GM19023 (cell line): ENCODE results near the gene IQCN.
"Not testable (repeated sequence)": the region's sequence is repeated elsewhere in the genome, so short reads cannot be mapped to it uniquely, and the experiment has no call there.

Experiments
- ATAC-seq: cut with Tn5 transposase; IDR thresholded peaks from one replicate; pipeline ENCODE4 v1.9.1; 2021; ENCODE audit warnings: mild to moderate bottlenecking, moderate library complexity; ENCODE audit not compliant: unreplicated experiment

IQCN gene

GRCh38 chr19:18218159-18218558 lies 56.1 kb downstream of the IQCN start:
- no peak for ATAC-seq

- ATAC-seq, result no peak
These were observed 57.5 kb downstream of the IQCN start for GRCh38 chr19:18216789-18217188.

GRCh38 chr19:18214779-18215433 lies 59.3 kb downstream of the IQCN start:
- ATAC-seq, result no peak

- ATAC-seq, result no peak
These were observed 62.6 kb downstream of the IQCN start for GRCh38 chr19:18211683-18212082.

GRCh38 chr19:18209912-18210311 lies 64.3 kb downstream of the IQCN start:
- ATAC-seq, result not testable (repeated sequence)

- ATAC-seq, result no peak
These were observed 65.9 kb downstream of the IQCN start for GRCh38 chr19:18208098-18208951.
